ENCODE measurements around the gene RRH.
"Not testable (repeated sequence)": the region's sequence is repeated elsewhere in the genome, so short reads cannot be mapped to it uniquely, and the experiment has no call there.

Gene RRH

DNA sequence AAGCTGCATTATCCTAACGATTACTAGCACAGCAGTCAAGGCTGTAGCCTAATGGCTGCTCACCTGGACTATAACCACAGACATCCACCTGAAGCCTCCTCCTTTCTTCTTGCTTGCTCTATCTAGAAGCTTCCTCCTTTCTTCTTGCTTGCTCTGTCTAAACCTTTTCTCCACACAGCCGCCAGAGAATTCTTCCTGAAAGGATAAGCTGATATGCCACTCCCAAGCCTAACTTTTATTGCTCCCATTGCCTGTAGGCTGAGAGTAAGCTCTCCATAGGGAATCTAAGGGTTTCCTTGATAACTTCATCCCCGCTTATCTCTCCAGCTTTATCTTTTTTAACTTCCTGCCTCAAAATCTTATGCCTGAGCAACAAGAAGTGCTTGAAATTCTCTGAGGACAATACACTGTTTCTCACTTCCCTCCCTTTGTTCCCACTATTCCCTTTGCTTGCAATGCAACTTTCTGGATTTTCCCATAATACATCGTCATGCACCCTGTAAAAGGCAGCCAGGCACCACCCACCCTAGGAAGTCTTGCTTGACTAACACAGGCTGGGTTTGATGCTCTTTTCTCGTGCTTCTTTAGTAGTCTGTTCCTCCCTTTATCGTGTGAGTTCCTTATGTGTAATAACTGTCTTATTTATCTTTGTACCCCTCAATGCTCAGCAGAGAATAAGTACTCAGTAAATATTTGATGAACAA, 18.8 kb downstream of the RRH start:
- DNase-seq, result no peak

DNA sequence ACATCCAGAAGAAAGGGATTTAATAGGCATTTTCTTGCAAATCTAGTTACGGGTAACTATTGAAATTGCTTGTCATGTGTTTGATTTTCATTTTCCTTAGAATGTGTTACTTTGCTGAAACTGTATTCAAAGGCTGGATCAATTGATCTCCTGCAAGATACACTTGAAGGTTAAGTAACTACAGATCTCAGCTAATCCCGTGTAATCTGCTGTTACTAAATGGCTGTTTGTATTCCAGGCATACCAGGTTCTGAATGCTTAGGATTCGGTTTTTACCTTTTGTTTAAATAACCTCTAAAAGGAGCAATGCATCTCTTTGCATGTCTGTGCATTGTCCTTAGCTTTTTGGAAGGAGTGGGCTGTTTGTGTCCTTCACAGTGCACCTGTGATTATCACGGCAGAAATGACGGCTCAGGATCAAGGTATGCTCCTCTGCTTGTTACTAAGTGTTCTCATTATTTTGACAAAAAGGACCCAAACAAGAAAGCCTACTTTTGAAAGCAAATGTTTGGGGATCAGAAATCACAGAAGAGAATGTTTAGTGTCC, 20.2 kb downstream of the RRH start, which contains the start of gene LRIT3:
LRIT3 (plus strand) TSS at position 212 of the 547 bp plus-strand sequence; CDS start at position 307, 95 bp downstream.
- no peak for DNase-seq

DNA sequence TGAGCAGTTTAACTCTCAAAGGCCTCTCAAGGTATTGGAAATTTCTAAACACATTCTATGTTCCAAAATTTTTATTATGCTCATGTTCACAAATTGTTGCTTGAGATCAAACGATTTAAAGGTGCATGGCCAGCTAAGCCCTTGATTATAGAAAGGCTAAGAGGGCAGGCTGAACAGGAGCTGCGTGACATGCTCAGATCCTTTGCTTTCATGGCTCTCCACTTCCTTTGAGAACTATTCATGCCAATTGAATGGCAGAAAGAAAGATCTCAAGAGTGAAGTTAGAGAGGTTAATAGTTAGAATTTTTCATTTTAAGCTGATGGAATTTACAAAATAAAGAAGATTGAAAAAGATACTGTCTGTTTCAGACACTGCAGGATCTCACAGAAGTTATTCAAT, 20.7 kb downstream of the RRH start:
- DNase-seq, result no peak

DNA sequence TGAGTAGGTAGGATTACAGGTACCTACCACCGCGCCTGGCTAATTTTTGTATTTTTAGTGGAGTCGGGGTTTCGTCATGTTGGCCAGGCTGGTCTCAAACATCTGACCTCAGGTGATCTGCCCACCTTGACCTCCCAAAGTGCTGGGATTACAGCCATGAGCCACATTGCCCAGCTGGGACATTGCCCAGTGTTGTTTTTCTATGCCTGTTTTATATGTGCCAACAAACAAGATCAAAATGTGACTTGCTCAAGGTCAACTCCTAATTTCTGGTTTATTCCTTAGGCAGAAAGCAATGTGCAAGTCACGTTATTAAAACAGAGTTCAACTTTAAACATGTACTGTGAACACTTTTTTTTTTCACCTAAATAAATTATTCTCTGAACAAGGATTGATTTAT, 22.8 kb downstream of the RRH start:
- DNase-seq, result no peak

DNA sequence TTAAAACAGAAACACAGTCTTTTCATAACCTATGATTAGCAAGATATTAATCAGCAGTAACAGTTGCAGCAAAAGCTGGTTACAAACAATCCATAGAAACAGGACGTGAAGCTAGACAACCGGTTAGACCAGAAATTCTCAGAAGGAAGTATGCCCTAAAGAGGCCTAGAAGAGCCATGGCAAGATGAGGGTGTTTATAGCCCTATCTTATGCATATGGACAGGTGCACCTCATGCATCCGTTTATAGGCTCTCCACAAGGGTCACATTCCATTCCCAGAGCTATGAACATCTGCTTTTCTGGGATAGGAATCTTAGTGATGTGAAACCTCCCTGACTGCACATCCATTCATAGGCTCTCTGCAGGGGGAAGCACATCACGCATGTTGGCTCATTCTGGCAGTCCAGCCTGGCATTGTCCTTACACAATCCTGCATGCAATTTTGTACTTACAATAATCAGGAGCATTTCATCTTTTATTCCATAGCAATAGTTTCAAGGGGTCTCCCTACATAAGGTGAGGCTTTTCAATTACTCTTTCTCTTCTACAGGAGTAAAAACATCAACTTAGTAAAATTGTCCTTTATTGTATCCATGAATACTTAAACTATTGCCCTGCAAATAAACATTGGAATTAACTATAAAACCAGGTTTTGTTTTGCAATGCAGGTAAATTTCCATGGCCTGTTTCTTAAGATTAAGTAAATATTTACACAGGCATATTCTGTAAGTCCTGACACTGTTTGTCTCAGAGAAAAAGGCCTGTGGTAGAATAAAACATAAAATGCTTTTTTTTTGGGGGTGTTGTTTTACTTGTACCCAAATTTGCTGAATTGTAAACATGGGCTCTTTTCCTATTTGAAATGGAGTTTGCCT, 31.9 kb downstream of the RRH start:
- not testable (repeated sequence) for DNase-seq

DNA sequence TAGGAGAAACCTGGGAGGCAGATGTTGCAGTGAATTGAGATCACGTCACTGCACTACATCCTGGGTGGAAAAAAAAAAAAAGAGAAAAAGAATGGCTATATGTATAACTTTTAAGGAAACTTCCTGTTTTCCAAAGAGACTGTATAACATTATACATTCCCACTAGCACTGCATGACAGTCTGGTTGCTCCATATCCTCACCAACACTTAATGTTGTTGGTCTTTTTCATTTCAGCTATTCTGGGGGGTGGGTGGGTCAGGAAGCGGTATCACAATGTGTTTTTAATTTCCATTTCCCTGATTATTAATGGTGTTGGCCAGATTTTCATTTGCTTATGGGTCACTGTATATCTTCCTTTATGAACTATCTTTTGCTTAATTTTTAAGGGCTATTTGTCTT, 33.5 kb downstream of the RRH start:
- no peak for DNase-seq

DNA sequence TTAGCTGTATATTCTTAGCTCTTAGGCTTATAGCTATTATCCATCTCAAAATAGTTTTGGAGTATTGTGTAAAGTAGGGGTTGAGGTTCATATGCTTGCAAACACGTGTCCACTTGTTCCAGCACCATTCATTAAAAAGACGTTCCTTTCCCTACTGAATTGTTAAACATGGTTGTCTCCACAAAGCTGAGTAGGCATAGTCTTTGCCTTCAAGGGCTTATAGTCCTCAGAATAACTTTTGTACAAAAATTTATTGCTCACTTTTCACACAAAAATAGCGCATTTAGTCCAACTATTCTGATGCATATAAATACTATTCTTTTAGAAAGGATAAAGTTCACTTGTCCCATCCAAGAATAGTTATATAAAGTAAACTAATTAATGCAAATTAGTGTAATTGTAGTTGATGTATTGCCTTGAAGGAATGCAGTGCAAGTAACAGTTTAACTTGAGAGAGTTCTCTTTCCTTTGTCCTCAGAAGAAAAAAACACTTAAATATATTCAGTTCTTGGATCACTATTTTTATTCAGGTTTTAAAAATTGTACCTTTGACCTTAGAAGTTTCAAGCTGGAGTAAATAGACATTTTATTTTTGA, 34.2 kb downstream of the RRH start:
- no peak for DNase-seq

DNA sequence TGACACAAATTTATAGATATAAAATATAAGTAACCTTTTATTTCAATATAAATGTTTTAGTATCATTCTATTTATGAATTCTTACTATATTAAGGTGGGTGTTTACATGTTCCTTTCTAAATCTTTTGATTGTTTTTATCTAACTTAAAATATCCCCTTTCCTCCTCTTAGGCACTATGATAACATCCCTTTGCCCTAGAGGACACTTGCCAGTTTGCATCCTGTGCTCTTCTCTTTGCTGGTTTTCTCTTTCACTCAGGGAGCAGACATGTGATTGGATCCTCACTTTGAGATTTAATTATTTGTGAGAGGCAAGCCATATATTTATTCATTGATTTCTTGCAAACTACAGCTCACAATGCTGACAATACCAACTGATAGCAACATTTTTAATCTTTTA, 36.4 kb downstream of the RRH start:
- no peak for DNase-seq

DNA sequence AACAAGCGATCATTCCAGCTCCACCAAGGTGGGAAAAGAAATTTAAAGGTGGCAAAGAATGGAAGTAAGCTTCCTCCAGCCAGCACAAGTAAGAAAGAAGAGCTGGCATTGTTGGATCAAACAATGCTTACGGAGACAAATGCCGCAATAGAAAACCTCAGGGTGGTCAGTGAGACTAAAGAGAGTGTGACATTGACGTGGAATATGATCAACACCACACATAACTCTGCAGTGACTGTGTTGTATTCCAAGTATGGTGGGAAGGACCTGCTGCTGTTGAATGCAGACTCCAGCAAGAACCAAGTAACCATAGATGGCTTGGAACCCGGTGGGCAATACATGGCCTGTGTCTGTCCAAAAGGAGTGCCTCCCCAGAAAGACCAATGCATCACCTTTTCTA, 42.3 kb downstream of the RRH start:
- DNase-seq, result no peak

DNA sequence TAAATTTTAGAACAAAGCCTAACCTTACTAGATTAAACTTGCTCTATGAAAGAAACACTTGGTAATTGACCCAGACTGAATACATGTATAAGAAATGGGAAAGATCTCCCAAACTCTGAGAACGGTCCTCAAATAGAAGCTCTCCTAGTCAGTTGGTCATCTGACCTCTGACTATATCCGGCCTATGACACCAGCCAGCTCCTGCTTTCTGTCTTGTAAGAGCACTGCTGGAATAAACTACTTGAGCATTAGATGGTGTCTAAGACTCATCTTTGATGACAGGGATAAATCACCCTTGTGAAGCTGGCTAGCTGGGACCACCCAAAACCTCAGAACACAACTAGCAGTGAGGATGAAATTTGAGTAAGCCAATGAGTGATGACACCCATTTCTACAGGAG, 44.3 kb downstream of the RRH start:
- no peak for DNase-seq

DNA sequence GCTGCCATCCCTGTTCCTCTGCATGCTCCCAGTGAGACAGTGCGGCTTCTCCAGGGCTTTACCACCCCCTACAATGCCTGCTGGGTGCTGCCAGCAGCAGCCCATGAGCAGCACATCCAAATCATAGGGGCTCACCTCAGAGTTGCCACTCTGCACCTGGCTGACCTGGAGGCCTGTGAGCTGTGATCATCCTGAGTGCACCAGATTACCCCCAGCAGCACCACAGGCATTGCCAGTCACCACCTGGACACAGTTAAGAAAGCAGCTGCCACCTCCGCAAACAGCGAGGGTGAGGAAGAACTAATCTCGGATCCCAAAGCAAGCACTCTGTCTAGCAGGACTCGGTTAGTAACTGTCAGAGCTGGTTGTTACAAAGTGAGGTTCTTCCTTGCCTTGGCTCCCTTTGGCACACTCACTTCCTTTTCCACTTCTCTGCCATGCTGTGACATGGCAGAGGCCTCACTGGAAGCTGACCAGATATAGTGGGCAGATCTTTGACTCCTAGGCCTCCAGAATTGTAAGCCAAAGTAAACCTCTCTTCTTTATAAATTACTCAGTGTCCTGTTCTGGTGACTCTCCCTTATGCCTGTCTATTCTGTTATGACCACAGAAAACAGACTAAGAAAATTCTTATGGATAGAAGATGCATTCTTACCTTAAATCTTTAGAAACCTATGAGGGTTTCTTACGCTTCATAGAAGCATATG, 45.3 kb downstream of the RRH start:
- DNase-seq, result no peak

DNA sequence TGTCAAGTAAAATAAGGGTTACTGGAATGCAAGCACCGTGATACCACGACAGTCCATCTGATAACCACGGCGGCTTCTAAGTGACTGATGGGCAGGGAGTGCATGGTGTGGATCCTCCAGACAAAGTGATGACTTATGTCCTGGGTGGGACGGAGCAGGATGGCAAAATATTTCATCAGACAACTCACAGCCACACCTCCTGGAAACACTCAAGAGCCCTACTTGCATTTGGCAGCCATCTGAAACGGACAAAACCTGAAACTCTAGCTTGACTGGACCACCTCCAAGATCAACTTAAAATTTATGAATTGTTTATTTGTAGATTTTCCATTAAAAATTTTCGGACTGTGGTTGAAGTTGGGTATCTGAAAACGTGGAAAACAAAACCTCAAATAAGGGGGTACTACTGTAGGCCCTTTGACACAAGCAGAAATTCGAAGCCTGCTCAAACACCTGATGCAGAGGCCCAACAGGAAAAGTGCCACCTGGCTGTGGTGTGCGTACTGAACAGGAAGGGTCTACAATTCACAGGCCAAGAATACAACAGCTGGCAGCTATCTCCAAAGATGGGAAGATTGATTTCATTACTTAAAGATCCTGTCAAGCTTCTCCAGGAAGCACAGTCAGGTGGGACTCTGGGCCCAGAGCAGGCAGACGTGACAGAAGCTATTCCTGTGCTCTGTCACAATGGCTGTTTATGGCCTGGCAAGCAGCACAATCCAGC, 46.2 kb downstream of the RRH start:
- DNase-seq, result no peak

DNA sequence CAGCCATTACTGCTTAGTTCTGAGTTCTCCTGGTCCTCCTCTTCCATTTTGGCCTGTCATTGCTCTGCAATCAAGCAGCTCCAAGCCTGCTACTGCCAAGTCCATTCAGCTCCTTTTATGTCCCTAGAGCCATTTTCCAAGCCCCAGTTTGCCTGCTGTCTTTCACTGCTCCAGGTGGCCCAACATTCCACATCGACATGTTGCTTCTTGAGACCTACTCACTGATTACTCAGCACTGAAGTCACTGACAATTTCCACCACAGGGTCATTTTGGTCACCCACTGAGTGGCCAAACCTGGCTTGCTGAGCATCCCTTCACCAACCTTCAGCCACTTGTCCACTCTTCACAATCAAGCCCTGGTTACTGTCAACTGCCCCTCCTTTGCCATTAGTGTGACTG, 47.3 kb downstream of the RRH start:
- DNase-seq, result no peak

DNA sequence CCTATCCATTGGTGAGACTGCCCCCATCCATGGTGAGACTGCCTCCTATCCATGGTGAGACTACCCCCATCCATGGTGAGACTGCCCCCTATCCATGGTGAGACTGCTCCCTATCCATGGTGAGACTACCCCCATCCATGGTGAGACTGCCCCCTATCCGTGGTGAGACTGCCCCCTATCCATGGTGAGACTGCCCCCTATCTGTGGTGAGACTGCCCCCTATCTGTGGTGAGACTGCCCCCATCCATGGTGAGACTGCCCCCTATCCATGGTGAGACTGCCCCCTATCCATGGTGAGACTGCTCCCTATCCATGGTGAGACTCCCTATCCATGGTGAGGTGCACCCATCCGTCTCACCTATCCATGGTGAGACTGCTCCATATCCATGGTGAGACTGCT, 47.8 kb downstream of the RRH start:
- DNase-seq, result not testable (repeated sequence)

DNA sequence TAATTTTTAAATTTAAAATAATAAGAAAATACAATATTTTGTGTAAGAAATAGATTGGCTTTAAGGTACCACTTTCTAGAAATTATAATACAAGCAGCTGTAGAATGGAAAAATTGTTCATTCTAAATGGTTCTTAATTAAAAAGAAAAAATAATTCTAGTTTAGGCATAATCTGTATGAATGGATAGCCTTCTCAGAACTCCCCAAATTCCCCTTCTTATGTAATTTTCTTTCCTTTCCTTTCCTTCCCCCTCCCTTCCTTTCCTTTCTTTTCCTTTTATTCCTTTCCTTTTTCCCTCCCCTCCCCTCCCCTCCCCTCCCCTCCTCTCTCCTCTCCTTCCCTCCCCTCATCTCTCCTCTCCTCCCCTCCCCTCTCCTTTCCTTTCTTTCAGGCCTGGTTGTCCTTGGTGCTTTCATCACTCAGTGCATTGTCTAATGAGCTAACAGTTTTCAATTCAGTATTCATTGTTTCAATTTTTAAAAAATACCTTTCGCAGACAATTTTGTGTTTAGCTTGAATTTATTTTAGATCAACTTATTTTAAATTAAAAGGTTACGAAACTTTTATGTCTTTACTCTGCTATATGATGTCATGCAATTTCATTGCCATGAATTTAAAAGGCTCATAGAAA, 49.0 kb downstream of the RRH start:
- no peak for DNase-seq

DNA sequence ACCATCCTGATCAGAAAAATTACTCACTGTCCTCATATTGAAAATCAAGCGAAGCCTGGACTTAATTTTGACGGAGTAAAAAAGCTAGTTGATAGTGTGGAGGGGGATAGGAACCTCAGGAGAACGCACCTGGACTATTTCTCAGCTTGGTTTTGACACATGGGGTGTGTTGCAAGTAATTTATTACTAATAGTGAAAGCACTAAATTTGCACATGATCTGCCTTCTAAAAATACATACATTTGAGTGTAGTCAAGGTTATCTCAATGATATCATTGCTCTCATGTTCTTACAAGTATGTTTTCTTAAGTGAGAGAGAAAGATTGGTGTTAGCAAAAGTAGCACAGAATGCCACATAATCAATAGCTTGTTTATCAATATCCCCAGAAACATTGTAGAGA, 49.6 kb downstream of the RRH start:
- DNase-seq, result no peak

DNA sequence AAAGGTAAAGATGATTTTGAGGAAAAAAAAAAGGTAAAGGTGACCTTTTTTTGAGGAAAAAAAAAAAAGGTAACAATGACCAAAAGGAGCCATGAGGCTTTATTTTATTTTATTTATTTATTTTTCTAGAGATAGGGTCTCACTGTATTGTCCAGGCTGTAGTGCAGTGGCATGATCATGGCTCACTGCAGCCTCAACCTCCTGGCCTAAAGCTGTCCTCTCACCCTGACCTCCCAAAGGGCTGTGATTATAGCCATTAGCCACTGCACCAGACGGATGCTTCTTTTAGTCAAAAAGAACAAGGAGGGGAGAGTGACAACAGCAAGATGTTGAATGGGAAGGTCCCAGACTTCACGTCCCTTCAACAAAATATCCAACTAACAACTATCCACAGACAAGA, 50.6 kb downstream of the RRH start:
- DNase-seq, result no peak

DNA sequence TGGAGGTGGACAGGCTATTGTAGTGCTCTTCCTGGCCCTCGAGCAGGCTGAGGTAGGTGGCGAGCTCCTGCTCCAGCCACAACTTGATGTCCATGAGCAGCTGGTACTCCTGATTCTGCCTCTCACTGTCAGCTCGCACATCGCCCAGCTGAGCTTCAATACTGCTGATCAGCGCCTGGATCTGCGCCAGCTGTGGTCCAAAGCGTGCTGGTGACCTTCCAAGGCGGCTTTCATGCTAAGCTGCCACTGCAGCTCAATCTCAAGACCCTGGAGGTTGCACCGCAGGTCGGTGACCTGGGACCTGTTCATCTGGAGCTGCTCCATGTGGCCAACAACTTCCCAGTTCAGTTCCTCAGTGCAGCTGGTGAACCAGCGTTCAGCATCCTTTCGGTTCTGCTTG, 51.3 kb downstream of the RRH start:
- DNase-seq, result no peak

DNA sequence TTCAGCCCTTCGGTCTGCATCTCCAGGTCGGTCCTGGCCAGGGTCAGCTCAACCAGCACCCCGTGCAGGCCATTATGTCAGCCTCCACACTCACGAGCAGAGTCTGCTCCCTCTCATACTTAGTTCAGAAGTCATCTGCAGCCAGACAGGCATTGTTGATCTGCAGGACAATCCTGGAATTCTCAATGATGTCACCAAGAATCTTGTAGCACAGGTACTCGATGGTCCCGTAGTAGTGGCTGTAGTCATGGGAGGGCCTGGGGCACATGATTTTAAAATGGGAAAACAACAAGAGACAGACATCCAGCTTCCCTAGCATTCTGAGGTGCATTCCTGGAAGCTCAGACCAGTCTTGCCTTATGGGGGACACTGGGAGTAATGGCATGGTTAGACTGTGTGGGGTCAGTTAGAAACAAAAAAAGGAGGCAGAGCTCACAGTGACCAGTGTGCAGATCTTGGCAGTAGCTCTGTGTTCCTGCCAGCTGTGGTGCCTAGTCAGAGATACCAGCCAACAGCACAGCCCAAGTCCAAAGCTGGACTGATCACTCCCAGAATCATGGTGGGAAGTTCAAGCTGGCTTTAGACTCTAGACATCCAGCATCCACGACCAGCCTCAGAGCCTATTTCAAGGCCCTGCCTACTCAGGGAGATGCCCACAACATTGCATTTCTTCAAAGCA, 52.0 kb downstream of the RRH start:
- no peak for DNase-seq

DNA sequence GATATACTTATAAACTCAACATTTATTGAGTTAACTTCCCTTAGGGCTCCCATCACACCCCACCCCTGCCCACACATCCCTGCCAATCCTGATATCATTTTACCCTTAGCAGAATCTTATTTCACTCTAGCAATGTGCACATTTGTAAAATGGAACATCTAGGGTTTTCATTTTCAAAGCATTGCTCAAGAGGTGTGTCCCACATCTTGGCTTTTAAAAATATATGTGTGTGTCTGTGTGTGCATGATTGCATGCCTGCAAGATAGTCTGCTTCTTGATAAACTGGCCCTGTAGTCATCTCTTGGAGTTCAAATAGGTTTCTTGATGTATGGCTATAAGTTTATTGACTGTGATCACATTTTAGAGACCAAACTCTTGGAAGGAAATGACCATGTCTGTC, 58.5 kb downstream of the RRH start:
- DNase-seq, result no peak

DNA sequence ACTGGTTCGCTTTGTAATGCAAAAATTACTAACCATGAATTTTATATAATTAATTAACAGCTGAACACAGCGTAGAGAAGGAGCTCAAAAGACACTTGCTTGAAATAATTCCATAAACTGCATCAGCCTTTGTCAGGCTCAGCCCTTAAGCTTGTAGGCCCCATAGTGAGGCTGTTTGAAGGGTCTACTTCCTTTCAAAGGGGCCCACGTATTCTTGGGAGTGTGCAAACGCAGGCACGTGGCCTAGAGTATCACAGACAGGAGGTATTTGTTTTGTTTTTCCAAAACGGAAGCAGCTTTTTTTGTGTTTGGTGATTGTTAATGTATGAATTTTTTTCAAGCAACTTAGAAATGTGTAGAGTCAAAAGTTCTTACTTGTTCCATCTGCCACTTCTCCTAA, 59.3 kb downstream of the RRH start:
- DNase-seq, result no peak
